B cell (primary cell): Measurements from ENCODE around the gene BHLHE23.

Source experiments
- CTCF ChIP-seq: fragments of 200-600 bp; IDR thresholded peaks from one replicate; pipeline ENCODE4 v1.8.0; 2022; ENCODE audit warnings: antibody characterized with exemption, mild to moderate bottlenecking
- EZH2 ChIP-seq: IDR thresholded peaks from 2 replicates; pipeline ENCODE4 v1.6.1; 2012; ENCODE audit warnings: borderline replicate concordance, low read depth, mild to moderate bottlenecking, moderate library complexity, low read length; ENCODE audit not compliant: insufficient read depth, poor library complexity, severe bottlenecking

DNA sequence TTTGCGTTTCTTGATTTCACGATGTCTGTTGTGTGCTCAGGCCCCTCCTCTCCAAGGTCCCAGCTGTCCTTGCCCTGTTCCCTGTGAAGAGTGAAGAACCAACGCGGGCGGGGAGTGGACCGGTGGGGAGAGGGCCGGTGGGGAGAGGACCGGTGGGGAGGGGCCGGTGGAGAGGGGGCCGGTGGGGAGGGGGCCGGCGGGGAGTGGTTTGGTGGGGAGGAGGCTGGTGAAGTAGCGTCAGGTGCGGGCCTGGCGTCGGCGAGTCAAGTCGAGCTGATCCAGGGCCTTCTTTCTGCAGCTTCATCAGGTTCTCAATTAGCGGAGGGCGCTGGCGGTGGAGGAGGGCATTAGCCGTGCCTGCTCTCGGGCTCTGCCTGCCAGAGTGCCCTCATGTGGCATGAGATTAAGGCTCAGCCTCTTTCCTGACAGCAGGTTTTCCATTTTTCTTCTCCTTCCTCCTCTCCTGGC lies 21.2 kb upstream of the BHLHE23 start:
- no peak for TF ChIP-seq CTCF
- TF ChIP-seq EZH2: no peak
